IPS-18c (cell line): ENCODE results near the gene TSHZ1.

Experiments used
- H3K4me3 ChIP-seq: 2 replicates; pipeline ENCODE4 v1.7.0; 2013; ENCODE audit warnings: low read depth, mild to moderate bottlenecking, low read length, moderate library complexity; ENCODE audit not compliant: insufficient read depth
- H3K9me3 ChIP-seq: one replicate; pipeline ENCODE4 v1.6.1; 2013; ENCODE audit warnings: mild to moderate bottlenecking, low read length, moderate library complexity; ENCODE audit not compliant: control insufficient read depth, insufficient read depth

Gene TSHZ1

DNA sequence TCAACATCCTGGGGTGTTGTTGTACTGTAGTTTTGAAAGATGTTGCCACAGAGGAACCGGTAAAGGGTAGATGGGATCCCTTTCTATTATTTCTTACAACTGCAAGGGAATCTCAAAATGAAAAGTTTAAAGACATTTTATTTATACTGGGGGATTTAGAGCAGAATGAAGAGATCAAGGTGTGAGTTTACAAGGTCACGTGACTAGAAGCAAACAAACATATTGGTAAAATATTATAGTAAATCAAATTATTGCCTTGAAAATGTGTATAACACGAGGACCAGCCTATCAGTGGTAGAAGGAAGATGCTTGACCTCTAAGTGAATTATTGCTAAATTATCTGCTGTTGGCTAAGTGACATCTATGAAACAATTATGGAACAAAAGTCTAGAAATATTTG is 119.7 kb downstream of the TSHZ1 start:
- no peak overlapping the region for H3K4me3 ChIP-seq
- no peaks in the 10 kb centered on the region for H3K9me3 ChIP-seq

DNA sequence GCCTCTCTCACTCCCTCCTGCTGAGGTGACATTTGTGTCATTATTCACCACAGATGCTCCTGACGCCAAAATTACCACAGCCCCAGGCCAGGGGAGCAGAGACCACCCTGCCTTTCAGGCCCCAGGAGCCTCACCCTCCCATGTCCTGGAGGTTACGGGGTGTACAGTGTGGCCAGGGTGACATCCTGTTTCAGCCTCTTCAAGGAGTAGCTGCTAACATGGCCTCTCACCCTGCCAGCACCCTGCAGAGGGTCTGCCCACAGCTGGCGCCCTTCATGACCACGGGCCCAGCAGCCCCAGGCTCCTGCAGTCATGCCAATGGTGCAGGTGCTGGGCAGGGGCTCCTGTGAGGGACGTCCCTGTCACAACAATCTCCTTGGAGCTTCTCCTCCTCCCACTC is 124.3 kb downstream of the TSHZ1 start:
- no peak overlapping the region for H3K4me3 ChIP-seq
- no peaks in the 10 kb centered on the region for H3K9me3 ChIP-seq

DNA sequence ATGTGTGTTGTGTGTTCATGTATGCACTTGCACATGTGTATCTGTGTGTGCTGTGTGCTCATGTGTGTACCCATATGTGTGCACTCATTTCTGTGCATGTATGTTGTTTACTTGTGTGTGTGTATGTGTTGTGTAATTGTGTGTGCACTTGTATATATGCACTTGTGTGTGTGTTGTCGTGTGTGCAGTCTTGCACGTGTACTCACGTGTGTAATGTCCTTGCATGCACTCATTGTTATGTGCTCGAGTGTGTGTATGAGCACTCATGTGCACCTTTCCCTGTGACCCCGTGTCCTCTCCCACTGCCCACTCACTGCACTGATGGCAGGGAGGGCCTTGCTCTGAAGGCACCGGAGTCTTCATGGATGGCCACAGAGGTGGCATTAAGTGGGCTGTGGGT is 124.9 kb downstream of the TSHZ1 start:
- Histone ChIP-seq H3K9me3 (no peaks in the 10 kb centered on the region), H3K4me3 (no peak overlapping the region)

DNA sequence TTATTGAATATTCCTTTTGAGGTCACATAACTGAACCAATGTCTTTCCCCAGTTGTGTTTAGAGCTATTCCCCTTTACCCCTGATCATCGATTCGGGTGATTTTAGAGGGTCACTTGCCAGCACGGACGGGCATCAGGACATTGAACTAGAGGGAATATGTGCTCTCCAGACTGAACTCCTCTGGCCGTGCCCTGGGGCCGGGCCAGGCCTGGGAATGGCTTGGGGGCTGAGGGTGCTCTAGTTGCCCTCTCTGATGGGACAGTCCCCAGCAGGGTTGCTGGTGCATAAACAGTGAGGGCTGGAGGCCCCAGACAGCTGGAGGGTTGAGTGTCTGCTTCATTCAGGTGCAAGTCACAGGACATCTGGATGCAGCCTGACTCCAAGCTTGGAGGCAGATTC is 126.2 kb downstream of the TSHZ1 start:
- no peaks in the 10 kb centered on the region for H3K9me3 ChIP-seq
- no peak overlapping the region for H3K4me3 ChIP-seq

DNA sequence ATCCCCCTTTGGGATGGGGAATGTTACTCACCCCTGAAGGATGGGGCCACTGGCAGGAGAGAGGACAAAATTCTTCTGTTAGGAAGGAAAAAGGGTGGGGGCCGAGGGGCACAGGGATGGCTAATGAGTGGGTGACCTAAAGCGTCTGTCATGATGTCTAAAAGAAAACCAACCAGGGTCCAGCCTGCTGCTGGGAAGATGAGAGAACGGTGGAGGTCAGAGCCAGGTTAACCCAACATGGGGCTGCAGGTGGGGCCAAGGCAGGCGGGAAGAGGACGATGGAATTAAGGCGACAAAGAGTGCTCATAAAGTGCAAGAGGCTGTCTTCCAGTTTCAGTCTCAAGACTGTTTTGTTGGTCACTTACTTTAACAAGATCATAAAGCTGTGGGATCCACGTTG is 126.8 kb downstream of the TSHZ1 start:
- Histone ChIP-seq H3K9me3 (no peaks in the 10 kb centered on the region), H3K4me3 (no peak overlapping the region)

DNA sequence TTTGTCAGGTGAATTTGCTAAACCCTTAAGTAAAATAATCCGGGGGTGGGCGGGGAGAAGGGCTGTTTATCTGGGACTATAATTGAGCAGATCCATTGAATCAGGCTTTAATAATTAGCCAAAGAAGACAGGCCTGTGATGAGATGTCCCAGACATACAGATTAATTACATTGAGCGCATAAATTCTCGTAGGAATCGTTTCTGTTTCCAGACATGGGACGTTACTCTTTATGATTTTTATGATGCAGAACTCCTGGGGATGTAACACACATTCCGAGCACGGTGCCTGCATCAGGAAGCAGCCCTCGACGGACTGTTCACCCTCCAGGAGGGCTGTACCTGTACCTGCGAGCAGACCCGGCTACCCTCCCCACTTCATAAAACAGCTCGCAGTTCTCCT is 128.0 kb downstream of the TSHZ1 start:
- Histone ChIP-seq H3K4me3 (no peak overlapping the region), H3K9me3 (no peaks in the 10 kb centered on the region)
